HuH-7 (cell line): ENCODE measurements around the gene DIPK1A.

ENCODE experiments used
- DNase-seq: peaks from one replicate; pipeline ENCODE4 v3.0.0; 2011; ENCODE audit warnings: low spot score

The DIPK1A gene

GRCh38 chr1:92876351-92876750 is 84.9 kb downstream of the DIPK1A start:
- DNase-seq: no peak

- no peak for DNase-seq
Measured at GRCh38 chr1:92874987-92875386, 86.3 kb downstream of the DIPK1A start.

GRCh38 chr1:92872719-92873118 is 88.5 kb downstream of the DIPK1A start:
- DNase-seq: no peak

GRCh38 chr1:92870591-92870990 is 90.7 kb downstream of the DIPK1A start:
- no peak for DNase-seq

- no peak for DNase-seq
Measured at GRCh38 chr1:92864131-92864530, 97.1 kb downstream of the DIPK1A start.

GRCh38 chr1:92862605-92863004 is 98.7 kb downstream of the DIPK1A start:
- no peak for DNase-seq

GRCh38 chr1:92859400-92860039 is 101.7 kb downstream of the DIPK1A start:
- DNase-seq: no peak

- DNase-seq: peak; percentile 57
Measured at GRCh38 chr1:92858564-92859399, 102.5 kb downstream of the DIPK1A start.

- DNase-seq: no peak
Measured at GRCh38 chr1:92857817-92858216, 103.4 kb downstream of the DIPK1A start.

GRCh38 chr1:92855236-92855635 is 106.0 kb downstream of the DIPK1A start:
- DNase-seq: no peak

- no peak for DNase-seq
Measured at GRCh38 chr1:92854101-92854785, 107.0 kb downstream of the DIPK1A start.

GRCh38 chr1:92853299-92853698 is 108.0 kb downstream of the DIPK1A start:
- DNase-seq: no peak

- no peak for DNase-seq
Measured at GRCh38 chr1:92851729-92852128, 109.5 kb downstream of the DIPK1A start.

- no peak for DNase-seq
Measured at GRCh38 chr1:92850019-92850418, 111.2 kb downstream of the DIPK1A start.

GRCh38 chr1:92848201-92848600 is 113.1 kb downstream of the DIPK1A start:
- DNase-seq: no peak

- no peak for DNase-seq
Measured at GRCh38 chr1:92845908-92846307, 115.4 kb downstream of the DIPK1A start.

GRCh38 chr1:92844439-92844838 is 116.8 kb downstream of the DIPK1A start:
- no peak for DNase-seq

GRCh38 chr1:92843429-92844352 is 117.6 kb downstream of the DIPK1A start:
- DNase-seq: no peak

- DNase-seq: no peak
Measured at GRCh38 chr1:92843046-92843423, 118.2 kb downstream of the DIPK1A start.

GRCh38 chr1:92842082-92843045 is 118.9 kb downstream of the DIPK1A start:
- no peak for DNase-seq

- DNase-seq: no peak
Measured at GRCh38 chr1:92840600-92840999, 120.7 kb downstream of the DIPK1A start.
